DMS153 treated with DMSO at 0.1 percent for 48 hours (cell line): ENCODE data around the gene AQP1.

Experiments used
- DNase-seq: peaks from one replicate; lab custom pipeline; 2025; ENCODE audit not compliant: unreplicated experiment; lab: John Stamatoyannopoulos, UW

Gene AQP1

GRCh38 chr7:30918676-30919075 lies 7.0 kb downstream of the AQP1 start:
- DNase-seq = no peak

- DNase-seq = peak; percentile 8
Measured at GRCh38 chr7:30920021-30920583, 8.4 kb downstream of the AQP1 start.

GRCh38 chr7:30920584-30921539 lies 9.2 kb downstream of the AQP1 start:
- no peak for DNase-seq

GRCh38 chr7:30921540-30922401 lies 10.1 kb downstream of the AQP1 start:
- no peak for DNase-seq

- DNase-seq = no peak
Measured at GRCh38 chr7:30922596-30922995, 10.9 kb downstream of the AQP1 start.

- no peak for DNase-seq
Measured at GRCh38 chr7:30923009-30923773, 11.5 kb downstream of the AQP1 start.

GRCh38 chr7:30923774-30924413 lies 12.2 kb downstream of the AQP1 start:
- no peak for DNase-seq

- no peak for DNase-seq
Measured at GRCh38 chr7:30924624-30925023, 13.0 kb downstream of the AQP1 start.

GRCh38 chr7:30925117-30925516 lies 13.5 kb downstream of the AQP1 start:
- no peak for DNase-seq

- no peak for DNase-seq
Measured at GRCh38 chr7:30925913-30926312, 14.3 kb downstream of the AQP1 start.

GRCh38 chr7:30926313-30926712 lies 14.7 kb downstream of the AQP1 start:
- no peak for DNase-seq

- DNase-seq = no peak
Measured at GRCh38 chr7:30927040-30927439, 15.4 kb downstream of the AQP1 start.

GRCh38 chr7:30927559-30927958 lies 15.9 kb downstream of the AQP1 start:
- no peak for DNase-seq

- DNase-seq = no peak
Measured at GRCh38 chr7:30928254-30928872, 16.7 kb downstream of the AQP1 start.

GRCh38 chr7:30929686-30930085 lies 18.0 kb downstream of the AQP1 start:
- no peak for DNase-seq

GRCh38 chr7:30930621-30931020 lies 19.0 kb downstream of the AQP1 start:
- no peak for DNase-seq

GRCh38 chr7:30931161-30931928 lies 19.7 kb downstream of the AQP1 start:
- no peak for DNase-seq

GRCh38 chr7:30931929-30932540 lies 20.4 kb downstream of the AQP1 start:
- no peak for DNase-seq

GRCh38 chr7:30932562-30932961 lies 20.9 kb downstream of the AQP1 start:
- DNase-seq = no peak
